IMR-90 (cell line): ENCODE measurements around the gene ZNF335.

Experiments
- CEBPB ChIP-seq: IDR thresholded peaks from 2 replicates; pipeline ENCODE4 v1.6.1; 2012; ENCODE audit warnings: low read depth, low read length, improper control_type of control experiment
- FOS ChIP-seq: fragments of 150-350 bp; IDR thresholded peaks from 2 replicates; pipeline ENCODE4 v1.6.1; 2016; ENCODE audit warnings: low read depth, low read length
- TF ChIP-seq, protein P1 (sequence below): conservative IDR thresholded peaks from 2 replicates; pipeline ENCODE4 v1.5.1; 2012; ENCODE audit warnings: mild to moderate bottlenecking, low read depth, low read length, improper control_type of control experiment
- TF ChIP-seq, protein P2 (sequence below): fragments of 150-350 bp; IDR thresholded peaks from 2 replicates; pipeline ENCODE4 v1.6.1; 2017; ENCODE audit warnings: mild to moderate bottlenecking, antibody characterized with exemption, low read length, low read depth

DNA sequence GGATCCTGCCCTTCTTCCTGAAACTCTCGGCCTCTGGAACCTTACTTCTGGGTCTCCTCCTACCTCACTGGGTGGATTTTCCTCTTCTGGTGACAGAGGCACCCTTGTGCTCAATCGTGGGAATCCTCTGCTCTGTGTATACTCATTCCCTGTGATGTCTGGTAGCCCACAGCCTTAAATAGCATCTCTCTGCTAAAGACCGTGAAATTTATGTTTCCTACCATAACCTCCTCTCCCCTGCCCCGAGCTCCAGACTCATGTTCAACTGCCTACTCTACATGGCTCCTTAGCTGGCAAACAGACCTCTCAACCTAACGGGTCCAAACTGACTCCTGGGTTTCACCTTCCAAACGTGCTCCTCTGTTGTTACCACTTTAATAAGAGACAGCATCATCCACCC is 46.6 kb upstream of the ZNF335 start:
- TF ChIP-seq, protein P1, sequence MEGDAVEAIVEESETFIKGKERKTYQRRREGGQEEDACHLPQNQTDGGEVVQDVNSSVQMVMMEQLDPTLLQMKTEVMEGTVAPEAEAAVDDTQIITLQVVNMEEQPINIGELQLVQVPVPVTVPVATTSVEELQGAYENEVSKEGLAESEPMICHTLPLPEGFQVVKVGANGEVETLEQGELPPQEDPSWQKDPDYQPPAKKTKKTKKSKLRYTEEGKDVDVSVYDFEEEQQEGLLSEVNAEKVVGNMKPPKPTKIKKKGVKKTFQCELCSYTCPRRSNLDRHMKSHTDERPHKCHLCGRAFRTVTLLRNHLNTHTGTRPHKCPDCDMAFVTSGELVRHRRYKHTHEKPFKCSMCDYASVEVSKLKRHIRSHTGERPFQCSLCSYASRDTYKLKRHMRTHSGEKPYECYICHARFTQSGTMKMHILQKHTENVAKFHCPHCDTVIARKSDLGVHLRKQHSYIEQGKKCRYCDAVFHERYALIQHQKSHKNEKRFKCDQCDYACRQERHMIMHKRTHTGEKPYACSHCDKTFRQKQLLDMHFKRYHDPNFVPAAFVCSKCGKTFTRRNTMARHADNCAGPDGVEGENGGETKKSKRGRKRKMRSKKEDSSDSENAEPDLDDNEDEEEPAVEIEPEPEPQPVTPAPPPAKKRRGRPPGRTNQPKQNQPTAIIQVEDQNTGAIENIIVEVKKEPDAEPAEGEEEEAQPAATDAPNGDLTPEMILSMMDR, result no peak
- TF ChIP-seq FOS (no peak), CEBPB (no peak)
- TF ChIP-seq, protein P2, sequence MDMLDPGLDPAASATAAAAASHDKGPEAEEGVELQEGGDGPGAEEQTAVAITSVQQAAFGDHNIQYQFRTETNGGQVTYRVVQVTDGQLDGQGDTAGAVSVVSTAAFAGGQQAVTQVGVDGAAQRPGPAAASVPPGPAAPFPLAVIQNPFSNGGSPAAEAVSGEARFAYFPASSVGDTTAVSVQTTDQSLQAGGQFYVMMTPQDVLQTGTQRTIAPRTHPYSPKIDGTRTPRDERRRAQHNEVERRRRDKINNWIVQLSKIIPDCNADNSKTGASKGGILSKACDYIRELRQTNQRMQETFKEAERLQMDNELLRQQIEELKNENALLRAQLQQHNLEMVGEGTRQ, result no peak
